ENCODE measurements around the gene CDC40. TPM values are rescaled to one million over a fixed set of nuclear protein-coding genes. Genes with fewer than 3 reads are reported as not detected.

CDC40 gene
- total RNA-seq, result 19.6 and 26.8 TPM in 2 replicates

DNA sequence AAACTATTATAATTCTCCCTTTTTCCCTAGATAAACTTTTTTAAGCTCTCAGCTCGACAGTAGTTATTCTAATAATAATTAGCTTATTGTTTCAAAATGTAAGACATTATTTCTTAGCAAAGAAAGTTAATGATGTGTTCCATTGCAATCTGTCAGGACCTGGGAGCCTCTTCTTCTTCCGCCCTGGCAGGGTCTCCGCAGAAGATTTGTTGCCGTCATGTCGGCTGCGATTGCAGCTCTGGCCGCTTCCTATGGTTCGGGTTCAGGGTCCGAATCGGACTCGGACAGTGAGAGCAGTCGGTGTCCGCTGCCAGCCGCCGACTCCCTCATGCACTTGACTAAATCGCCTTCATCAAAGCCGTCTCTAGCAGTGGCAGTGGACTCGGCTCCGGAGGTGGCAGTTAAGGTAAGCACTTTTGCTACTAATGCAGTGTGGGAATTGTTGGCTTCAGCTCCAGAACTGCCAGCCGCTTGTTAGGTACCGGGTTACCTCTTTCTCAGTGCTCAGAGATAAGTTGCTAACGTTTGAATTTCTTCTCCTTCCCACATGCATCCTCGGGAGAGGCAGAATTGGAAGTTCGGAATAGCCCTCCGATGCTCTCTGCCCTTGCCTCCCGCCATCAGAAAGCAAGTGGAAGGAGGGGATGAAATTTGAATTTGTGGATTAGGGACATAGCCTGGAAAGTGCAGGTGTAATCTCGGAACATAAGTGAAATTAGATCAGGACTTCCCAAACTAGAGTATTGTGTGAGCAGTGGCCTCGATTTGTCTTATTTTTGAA, at the start of gene CDC40:
Gene CDC40 (plus strand): TSS at position 200 of the 781 bp plus-strand sequence. CDS start 18 bp downstream, at position 218.

DNA sequence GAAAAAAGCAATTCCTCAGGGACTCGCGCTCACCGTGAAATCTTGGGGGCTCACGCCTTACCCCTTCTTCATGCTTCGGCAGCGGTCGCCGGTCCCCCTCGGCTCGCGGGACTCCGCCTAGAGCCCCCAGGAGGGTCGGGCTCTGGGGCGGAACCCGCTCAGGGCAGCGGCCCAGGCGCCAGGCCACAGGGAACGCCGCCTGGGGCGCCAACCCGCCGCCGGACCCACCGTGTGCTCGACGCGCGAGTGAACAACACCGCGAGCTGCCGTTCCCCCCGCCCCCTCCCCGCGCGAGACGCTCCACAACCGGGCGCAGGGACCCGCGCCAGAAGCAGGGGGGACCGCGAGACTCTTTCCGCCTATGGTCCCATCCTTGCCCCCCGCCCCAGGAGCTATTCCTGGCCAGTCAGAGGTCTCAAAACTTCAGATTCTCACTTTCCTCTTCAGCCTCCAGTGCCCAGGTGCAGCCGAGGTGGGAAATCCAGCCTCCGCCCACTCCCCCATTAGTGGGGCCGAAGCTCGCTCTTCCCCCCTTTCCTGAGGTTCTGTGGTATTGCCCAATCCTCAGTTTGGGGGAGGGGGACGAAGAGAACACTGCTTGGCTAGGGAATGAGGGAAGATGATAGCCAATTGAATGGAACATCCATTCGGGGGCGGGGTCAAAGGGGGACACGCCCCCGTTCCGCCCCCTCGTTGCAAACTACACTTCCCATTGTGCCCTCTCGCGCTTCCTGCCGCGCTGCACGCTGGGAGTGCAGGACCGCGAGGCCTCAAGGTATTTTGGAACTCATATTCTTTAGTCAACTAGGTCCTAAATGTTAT, 610 bp upstream of the CDC40 start, which contains the start of gene WASF1:
Gene WASF1 (minus strand): TSS at position 265 of the 822 bp plus-strand sequence. CDS start 52,069 bp downstream, outside the sequence.

Other genes with a start within 250 kb of the CDC40 start
- gene GPR6, start 202.1 kb upstream of the CDC40 start, total RNA-seq, result not detected in 2 replicates
- 6.2 and 14.2 TPM in 2 replicates for gene WASF1, start 757 bp upstream of the CDC40 start, total RNA-seq
- not detected in 2 replicates for gene METTL24, start 177.9 kb downstream of the CDC40 start, total RNA-seq
- gene DDO, start 235.1 kb downstream of the CDC40 start, total RNA-seq, result under 0.01 and 0.23 TPM in 2 replicates

Measured in smooth muscle cell of the umbilical artery (primary cell).